HepG2 (cell line): ENCODE results near the gene COG4. TPM values are rescaled to one million over a fixed set of nuclear protein-coding genes. Genes with fewer than 3 reads are reported as not detected.

Experiments used
- ADNP ChIP-seq: sonication (generic); formaldehyde crosslinking; IDR thresholded peaks from 2 replicates; pipeline ENCODE4 v1.4.0; 2020; ENCODE audit warnings: missing genetic modification reagents
- DR1 ChIP-seq: sonication (generic); formaldehyde crosslinking; IDR thresholded peaks from 2 replicates; pipeline ENCODE4 v1.8.0; 2021; ENCODE audit warnings: mild to moderate bottlenecking, missing genetic modification reagents, inconsistent platforms
- HNF4G ChIP-seq, 2 experiments: sonication (generic) in 1 of 2; formaldehyde crosslinking in 1 of 2; IDR thresholded peaks; 2 replicates each; pipeline versions ENCODE4 v1.4.0 to v1.6.1; 2011 to 2020; ENCODE audit warnings: borderline replicate concordance in 2 of 2, low read depth in 2 of 2, mild to moderate bottlenecking in 2 of 2, low read length in 1 of 2, missing genetic modification reagents in 1 of 2, moderate library complexity in 1 of 2
- PRPF4 ChIP-seq: fragments of 200-400 bp; formaldehyde crosslinking; IDR thresholded peaks from 2 replicates; pipeline ENCODE4 v1.6.1; 2016; ENCODE audit warnings: low read length, low read depth; ENCODE audit not compliant: poor library complexity, severe bottlenecking
- ZNF253 ChIP-seq: sonication (generic); formaldehyde crosslinking; IDR thresholded peaks from 2 replicates; pipeline ENCODE4 v1.8.0; 2022; ENCODE audit warnings: mild to moderate bottlenecking, missing genetic modification reagents, borderline replicate concordance
- ZNF274 ChIP-seq: sonication (generic); formaldehyde crosslinking; IDR thresholded peaks from 2 replicates; pipeline ENCODE4 v1.5.1; 2020; ENCODE audit warnings: mild to moderate bottlenecking, missing genetic modification reagents
- ZNF446 ChIP-seq: sonication (generic); formaldehyde crosslinking; IDR thresholded peaks from 2 replicates; pipeline ENCODE4 v1.5.0; 2020; ENCODE audit warnings: mild to moderate bottlenecking, missing genetic modification reagents
- ZNF839 ChIP-seq: sonication (generic); formaldehyde crosslinking; IDR thresholded peaks from 2 replicates; pipeline ENCODE4 v1.4.0; 2020; ENCODE audit warnings: missing genetic modification reagents, mild to moderate bottlenecking, borderline replicate concordance
- polyA plus RNA-seq, 8 experiments: library from polyadenylated mRNA; depleted of rRNA in 3 of 8; stranded (reverse) in 7 of 8; unstranded in 1 of 8; fragments of >200 nt; fragmentation: Illumina TruSeq in 4 of 8; extraction: Trizol in 4 of 8; gene quantifications; 2 replicates each; pipeline versions ENCODE4 v1.2.1 to v1.2.3, GENCODE V29; 2011 to 2016; ENCODE audit warnings: low read depth in 4 of 8, missing spikeins in 1 of 8, mixed read lengths in 1 of 8; ENCODE audit not compliant: insufficient read depth in 1 of 8
- total RNA-seq, 5 experiments: library from RNA; depleted of rRNA; stranded (reverse); fragments of >200 nt; fragmentation: Illumina TruSeq; extraction: Trizol; gene quantifications; 2 replicates each; pipeline ENCODE4 v1.2.3, GENCODE V29; 2016; ENCODE audit warnings: low read depth in 1 of 5
- TF ChIP-seq, protein P1 (sequence below): sonication (generic); formaldehyde crosslinking; conservative IDR thresholded peaks from 2 replicates; pipeline ENCODE4 v1.8.0; 2022; ENCODE audit warnings: missing genetic modification reagents
- TF ChIP-seq, protein P2 (sequence below): sonication (generic); formaldehyde crosslinking; IDR thresholded peaks from 2 replicates; pipeline ENCODE4; 2020; ENCODE audit warnings: missing genetic modification reagents, mild to moderate bottlenecking, borderline replicate concordance
- TF ChIP-seq, protein P3 (sequence below), 2 experiments: fragments of 450-650 bp in 1 of 2; sonication (generic) in 1 of 2; formaldehyde crosslinking in 1 of 2; IDR thresholded peaks; 2 replicates each; pipeline versions ENCODE4 v1.6.1 to v1.8.0; 2016 to 2022; ENCODE audit warnings: antibody characterized with exemption in 1 of 2, mild to moderate bottlenecking in 1 of 2, missing genetic modification reagents in 1 of 2
- TF ChIP-seq, protein P4 (sequence below): sonication (generic); formaldehyde crosslinking; IDR thresholded peaks from 2 replicates; pipeline ENCODE4 v1.5.1; 2020; ENCODE audit warnings: missing genetic modification reagents, mild to moderate bottlenecking, borderline replicate concordance

The COG4 gene
- total and polyA plus RNA-seq, 2 of the 13 experiments (the other 11 are each of a cell fraction or from before 2014, with no cell fraction given), result 51.1 to 73.8 TPM

GRCh38 chr16:70470927-70471341 is 52.4 kb downstream of the COG4 start (continued):
- peak; percentile 63; the same call in 1 of the 2 replicates for TF ChIP-seq ZNF253 (CRISPR knock-in tag)
- TF ChIP-seq ZNF839 (CRISPR knock-in tag), result peak; percentile 82; the same call in 1 of the 2 replicates
- TF ChIP-seq, protein P1, sequence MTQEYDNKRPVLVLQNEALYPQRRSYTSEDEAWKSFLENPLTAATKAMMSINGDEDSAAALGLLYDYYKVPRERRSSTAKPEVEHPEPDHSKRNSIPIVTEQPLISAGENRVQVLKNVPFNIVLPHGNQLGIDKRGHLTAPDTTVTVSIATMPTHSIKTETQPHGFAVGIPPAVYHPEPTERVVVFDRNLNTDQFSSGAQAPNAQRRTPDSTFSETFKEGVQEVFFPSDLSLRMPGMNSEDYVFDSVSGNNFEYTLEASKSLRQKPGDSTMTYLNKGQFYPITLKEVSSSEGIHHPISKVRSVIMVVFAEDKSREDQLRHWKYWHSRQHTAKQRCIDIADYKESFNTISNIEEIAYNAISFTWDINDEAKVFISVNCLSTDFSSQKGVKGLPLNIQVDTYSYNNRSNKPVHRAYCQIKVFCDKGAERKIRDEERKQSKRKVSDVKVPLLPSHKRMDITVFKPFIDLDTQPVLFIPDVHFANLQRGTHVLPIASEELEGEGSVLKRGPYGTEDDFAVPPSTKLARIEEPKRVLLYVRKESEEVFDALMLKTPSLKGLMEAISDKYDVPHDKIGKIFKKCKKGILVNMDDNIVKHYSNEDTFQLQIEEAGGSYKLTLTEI (CRISPR knock-in tag), result no peak
- TF ChIP-seq ZNF446 (CRISPR knock-in tag), result 0 out of 2 replicates have a peak, but pooled peaks have one; percentile 58
- TF ChIP-seq, protein P2, sequence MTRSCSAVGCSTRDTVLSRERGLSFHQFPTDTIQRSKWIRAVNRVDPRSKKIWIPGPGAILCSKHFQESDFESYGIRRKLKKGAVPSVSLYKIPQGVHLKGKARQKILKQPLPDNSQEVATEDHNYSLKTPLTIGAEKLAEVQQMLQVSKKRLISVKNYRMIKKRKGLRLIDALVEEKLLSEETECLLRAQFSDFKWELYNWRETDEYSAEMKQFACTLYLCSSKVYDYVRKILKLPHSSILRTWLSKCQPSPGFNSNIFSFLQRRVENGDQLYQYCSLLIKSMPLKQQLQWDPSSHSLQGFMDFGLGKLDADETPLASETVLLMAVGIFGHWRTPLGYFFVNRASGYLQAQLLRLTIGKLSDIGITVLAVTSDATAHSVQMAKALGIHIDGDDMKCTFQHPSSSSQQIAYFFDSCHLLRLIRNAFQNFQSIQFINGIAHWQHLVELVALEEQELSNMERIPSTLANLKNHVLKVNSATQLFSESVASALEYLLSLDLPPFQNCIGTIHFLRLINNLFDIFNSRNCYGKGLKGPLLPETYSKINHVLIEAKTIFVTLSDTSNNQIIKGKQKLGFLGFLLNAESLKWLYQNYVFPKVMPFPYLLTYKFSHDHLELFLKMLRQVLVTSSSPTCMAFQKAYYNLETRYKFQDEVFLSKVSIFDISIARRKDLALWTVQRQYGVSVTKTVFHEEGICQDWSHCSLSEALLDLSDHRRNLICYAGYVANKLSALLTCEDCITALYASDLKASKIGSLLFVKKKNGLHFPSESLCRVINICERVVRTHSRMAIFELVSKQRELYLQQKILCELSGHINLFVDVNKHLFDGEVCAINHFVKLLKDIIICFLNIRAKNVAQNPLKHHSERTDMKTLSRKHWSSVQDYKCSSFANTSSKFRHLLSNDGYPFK (CRISPR knock-in tag), result peak; percentile 63; the same call in 1 of the 2 replicates
- no peak for TF ChIP-seq HNF4G (IDR thresholded peaks at IDR 0.05; ENCODE audit: borderline replicate concordance, low read depth, low read length)
- no peak for TF ChIP-seq HNF4G (CRISPR knock-in tag; IDR thresholded peaks at IDR 0.05; ENCODE audit: borderline replicate concordance, low read depth)
- TF ChIP-seq ZNF274 (CRISPR knock-in tag), result peak; percentile 47; the same call in 1 of the 2 replicates
- no peak for TF ChIP-seq DR1 (CRISPR knock-in tag)
- TF ChIP-seq PRPF4, result no peak
- TF ChIP-seq, protein P3, sequence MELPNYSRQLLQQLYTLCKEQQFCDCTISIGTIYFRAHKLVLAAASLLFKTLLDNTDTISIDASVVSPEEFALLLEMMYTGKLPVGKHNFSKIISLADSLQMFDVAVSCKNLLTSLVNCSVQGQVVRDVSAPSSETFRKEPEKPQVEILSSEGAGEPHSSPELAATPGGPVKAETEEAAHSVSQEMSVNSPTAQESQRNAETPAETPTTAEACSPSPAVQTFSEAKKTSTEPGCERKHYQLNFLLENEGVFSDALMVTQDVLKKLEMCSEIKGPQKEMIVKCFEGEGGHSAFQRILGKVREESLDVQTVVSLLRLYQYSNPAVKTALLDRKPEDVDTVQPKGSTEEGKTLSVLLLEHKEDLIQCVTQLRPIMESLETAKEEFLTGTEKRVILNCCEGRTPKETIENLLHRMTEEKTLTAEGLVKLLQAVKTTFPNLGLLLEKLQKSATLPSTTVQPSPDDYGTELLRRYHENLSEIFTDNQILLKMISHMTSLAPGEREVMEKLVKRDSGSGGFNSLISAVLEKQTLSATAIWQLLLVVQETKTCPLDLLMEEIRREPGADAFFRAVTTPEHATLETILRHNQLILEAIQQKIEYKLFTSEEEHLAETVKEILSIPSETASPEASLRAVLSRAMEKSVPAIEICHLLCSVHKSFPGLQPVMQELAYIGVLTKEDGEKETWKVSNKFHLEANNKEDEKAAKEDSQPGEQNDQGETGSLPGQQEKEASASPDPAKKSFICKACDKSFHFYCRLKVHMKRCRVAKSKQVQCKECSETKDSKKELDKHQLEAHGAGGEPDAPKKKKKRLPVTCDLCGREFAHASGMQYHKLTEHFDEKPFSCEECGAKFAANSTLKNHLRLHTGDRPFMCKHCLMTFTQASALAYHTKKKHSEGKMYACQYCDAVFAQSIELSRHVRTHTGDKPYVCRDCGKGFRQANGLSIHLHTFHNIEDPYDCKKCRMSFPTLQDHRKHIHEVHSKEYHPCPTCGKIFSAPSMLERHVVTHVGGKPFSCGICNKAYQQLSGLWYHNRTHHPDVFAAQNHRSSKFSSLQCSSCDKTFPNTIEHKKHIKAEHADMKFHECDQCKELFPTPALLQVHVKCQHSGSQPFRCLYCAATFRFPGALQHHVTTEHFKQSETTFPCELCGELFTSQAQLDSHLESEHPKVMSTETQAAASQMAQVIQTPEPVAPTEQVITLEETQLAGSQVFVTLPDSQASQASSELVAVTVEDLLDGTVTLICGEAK (IDR thresholded peaks at IDR 0.05), result no peak
- TF ChIP-seq, protein P3 (CRISPR knock-in tag; IDR thresholded peaks at IDR 0.05), result no peak
- TF ChIP-seq, protein P4, sequence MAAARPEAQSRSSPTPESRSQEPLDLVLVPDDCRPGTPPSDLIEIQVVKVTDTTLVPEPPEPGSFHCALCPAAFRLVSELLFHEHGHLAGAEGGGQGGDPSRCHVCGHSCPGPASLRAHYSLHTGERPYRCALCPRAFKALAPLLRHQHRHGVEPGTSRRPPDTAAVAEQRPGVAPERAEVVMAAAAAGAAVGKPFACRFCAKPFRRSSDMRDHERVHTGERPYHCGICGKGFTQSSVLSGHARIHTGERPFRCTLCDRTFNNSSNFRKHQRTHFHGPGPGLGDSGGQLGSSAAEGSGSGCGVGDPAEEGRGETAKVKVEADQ, result no peak
- TF ChIP-seq ADNP (CRISPR knock-in tag), result no peak
